Tibial nerve (tissue), 4 donors: Measurements from ENCODE around the gene DNAJC1.

Source experiments
- EP300 ChIP-seq, 2 donors: sonication (generic); formaldehyde crosslinking; IDR thresholded peaks; one replicate each; pipeline ENCODE4 v1.6.1; 2017; ENCODE audit warnings: antibody characterized with exemption in 2 of 2, mild to moderate bottlenecking in 1 of 2
- POLR2A ChIP-seq, 2 donors: fragments of 450-650 bp; IDR thresholded peaks; one replicate each; pipeline ENCODE4 v1.6.1; 2017; ENCODE audit warnings: antibody characterized with exemption in 2 of 2, mild to moderate bottlenecking in 2 of 2, moderate library complexity in 2 of 2
- TF ChIP-seq, protein P1 (sequence below), 5 experiments: fragments of 200-600 bp in 3 of 5; fragments of 450-650 bp in 2 of 5; sonication (generic) in 3 of 5; IDR thresholded peaks; one replicate each; pipeline ENCODE4 v1.5.1; 2016 to 2019; ENCODE audit warnings: antibody characterized with exemption in 5 of 5, mild to moderate bottlenecking in 3 of 5, moderate library complexity in 2 of 5

DNA sequence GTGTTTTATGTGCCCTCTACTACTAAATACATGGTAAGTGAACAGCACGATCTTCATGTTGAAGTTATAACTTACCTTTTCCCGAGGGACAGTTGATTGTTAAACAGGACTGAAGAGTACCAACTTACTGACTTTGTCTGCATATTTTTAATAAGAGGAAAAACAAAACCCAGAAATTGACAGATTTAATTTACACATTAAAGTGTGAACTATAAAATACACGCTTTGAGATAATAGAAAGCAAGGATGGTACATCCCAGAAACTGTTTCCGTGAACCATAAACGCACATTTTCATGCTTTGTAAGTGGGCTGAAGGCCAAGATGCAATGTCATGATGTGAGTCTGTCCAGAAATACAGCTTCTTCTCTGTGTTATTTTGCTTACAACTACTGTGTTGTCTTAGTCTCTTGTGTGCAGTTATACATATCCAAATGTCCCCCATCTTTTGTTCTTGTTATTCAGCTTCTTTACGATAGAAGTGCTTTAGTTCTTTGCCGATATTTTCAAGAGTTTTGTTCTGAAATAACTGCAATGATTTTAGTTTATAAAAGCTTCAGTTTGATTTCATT lies 279.4 kb downstream of the DNAJC1 start:
- TF ChIP-seq, protein P1, sequence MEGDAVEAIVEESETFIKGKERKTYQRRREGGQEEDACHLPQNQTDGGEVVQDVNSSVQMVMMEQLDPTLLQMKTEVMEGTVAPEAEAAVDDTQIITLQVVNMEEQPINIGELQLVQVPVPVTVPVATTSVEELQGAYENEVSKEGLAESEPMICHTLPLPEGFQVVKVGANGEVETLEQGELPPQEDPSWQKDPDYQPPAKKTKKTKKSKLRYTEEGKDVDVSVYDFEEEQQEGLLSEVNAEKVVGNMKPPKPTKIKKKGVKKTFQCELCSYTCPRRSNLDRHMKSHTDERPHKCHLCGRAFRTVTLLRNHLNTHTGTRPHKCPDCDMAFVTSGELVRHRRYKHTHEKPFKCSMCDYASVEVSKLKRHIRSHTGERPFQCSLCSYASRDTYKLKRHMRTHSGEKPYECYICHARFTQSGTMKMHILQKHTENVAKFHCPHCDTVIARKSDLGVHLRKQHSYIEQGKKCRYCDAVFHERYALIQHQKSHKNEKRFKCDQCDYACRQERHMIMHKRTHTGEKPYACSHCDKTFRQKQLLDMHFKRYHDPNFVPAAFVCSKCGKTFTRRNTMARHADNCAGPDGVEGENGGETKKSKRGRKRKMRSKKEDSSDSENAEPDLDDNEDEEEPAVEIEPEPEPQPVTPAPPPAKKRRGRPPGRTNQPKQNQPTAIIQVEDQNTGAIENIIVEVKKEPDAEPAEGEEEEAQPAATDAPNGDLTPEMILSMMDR (IDR thresholded peaks at IDR 0.05): no peak
- no peak for TF ChIP-seq POLR2A (IDR thresholded peaks at IDR 0.05)
- no peak for TF ChIP-seq EP300 (IDR thresholded peaks at IDR 0.05)
